ENCODE results near the gene DIAPH2. TPM values are rescaled to one million over a fixed set of nuclear protein-coding genes. Genes with fewer than 3 reads are reported as not detected.

DIAPH2 gene
- total and polyA plus RNA-seq, 9 of the 15 experiments (the other 6 are each of a cell fraction or from before 2014, with no cell fraction given): 0.01 to 0.18 (median 0.07) TPM; not detected in 1

DNA sequence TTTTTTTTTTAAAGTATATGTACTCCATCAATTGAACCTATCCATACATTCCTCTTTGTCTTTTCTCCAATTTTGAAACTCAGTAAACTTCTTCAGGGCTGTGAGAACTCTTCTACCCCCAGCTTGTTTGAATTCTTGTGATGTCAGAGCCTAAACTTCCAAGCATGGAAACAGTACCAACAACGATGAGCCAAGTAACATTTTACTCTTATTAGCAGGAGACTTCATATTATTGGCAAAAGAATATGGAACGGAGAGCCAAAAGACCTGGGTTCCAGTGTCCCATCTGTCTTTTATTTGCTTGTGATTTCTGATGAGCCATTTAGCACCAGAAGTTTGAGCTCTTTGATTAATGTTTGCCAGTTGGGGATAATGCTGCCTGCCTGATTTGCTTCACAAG is 5.3 kb downstream of the DIAPH2 start:
- TF ChIP-seq ATF1 (CRISPR knock-in tag; IDR thresholded peaks at IDR 0.05) (no peak), ATF1 (tag; IDR thresholded peaks at IDR 0.05) (no peak), TAF9B (IDR thresholded peaks at IDR 0.05; ENCODE audit: partially characterized antibody) (no peak), ZNF140 (CRISPR knock-in tag; IDR thresholded peaks at IDR 0.05) (no peak), MTF1 (CRISPR knock-in tag; IDR thresholded peaks at IDR 0.05; ENCODE audit: borderline replicate concordance) (no peak), HDGF (IDR thresholded peaks at IDR 0.05) (no peak), CTBP1 (IDR thresholded peaks at IDR 0.05; ENCODE audit: borderline replicate concordance) (no peak), ZNF124 (CRISPR knock-in tag; IDR thresholded peaks at IDR 0.05) (no peak)
- TF ChIP-seq, protein P1, sequence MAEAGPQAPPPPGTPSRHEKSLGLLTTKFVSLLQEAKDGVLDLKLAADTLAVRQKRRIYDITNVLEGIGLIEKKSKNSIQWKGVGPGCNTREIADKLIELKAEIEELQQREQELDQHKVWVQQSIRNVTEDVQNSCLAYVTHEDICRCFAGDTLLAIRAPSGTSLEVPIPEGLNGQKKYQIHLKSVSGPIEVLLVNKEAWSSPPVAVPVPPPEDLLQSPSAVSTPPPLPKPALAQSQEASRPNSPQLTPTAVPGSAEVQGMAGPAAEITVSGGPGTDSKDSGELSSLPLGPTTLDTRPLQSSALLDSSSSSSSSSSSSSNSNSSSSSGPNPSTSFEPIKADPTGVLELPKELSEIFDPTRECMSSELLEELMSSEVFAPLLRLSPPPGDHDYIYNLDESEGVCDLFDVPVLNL (CRISPR knock-in tag; IDR thresholded peaks at IDR 0.05; ENCODE audit: low read depth): no peak
- TF ChIP-seq, protein P2, sequence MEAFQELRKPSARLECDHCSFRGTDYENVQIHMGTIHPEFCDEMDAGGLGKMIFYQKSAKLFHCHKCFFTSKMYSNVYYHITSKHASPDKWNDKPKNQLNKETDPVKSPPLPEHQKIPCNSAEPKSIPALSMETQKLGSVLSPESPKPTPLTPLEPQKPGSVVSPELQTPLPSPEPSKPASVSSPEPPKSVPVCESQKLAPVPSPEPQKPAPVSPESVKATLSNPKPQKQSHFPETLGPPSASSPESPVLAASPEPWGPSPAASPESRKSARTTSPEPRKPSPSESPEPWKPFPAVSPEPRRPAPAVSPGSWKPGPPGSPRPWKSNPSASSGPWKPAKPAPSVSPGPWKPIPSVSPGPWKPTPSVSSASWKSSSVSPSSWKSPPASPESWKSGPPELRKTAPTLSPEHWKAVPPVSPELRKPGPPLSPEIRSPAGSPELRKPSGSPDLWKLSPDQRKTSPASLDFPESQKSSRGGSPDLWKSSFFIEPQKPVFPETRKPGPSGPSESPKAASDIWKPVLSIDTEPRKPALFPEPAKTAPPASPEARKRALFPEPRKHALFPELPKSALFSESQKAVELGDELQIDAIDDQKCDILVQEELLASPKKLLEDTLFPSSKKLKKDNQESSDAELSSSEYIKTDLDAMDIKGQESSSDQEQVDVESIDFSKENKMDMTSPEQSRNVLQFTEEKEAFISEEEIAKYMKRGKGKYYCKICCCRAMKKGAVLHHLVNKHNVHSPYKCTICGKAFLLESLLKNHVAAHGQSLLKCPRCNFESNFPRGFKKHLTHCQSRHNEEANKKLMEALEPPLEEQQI (IDR thresholded peaks at IDR 0.05): no peak
- TF ChIP-seq, protein P3, sequence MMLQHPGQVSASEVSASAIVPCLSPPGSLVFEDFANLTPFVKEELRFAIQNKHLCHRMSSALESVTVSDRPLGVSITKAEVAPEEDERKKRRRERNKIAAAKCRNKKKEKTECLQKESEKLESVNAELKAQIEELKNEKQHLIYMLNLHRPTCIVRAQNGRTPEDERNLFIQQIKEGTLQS (IDR thresholded peaks at IDR 0.05): no peak
- TF ChIP-seq, protein P3 (CRISPR knock-in tag; conservative IDR thresholded peaks at IDR 0.05): no peak
- H3K9me1 ChIP-seq (ENCODE audit: control insufficient read depth, insufficient read depth, low read length): no peaks in the 10 kb centered on the region
- intact Hi-C loops (cut with micrococcal nuclease): no loop called here
- DNase-seq (ENCODE audit: extremely low read depth in 1 of 4, low spot score in 3 of 4) (no peak), FAIRE-seq (no peak), ATAC-seq (no peak)
- 0% methylated on average over 2 of the region's 2 CpGs for WGBS (ENCODE audit: insufficient coverage, low coverage, missing lambda C conversion rate)
- H3K4me3 ChIP-seq: no peak overlapping the region
- no TSS peak for BruUV-seq (replicated peaks)
- H3K27ac ChIP-seq (ENCODE audit: extremely low read depth, low read depth, low read length): no peak overlapping the region
- H3K27me3 ChIP-seq (ENCODE audit: control insufficient read depth in 2 of 2, insufficient read depth in 2 of 2, low read length in 2 of 2): no peaks in the 10 kb centered on the region
- no peak overlapping the region for H3K9ac ChIP-seq (ENCODE audit: insufficient read depth in 1 of 2, low read depth in 2 of 2, low read length in 2 of 2)
- no peak overlapping the region for H3K4me2 ChIP-seq (ENCODE audit: insufficient read depth, low read length)
- in situ Hi-C loops (cut with MboI): no loop called here
- H2AFZ ChIP-seq (ENCODE audit: low read depth, low read length): no peak overlapping the region
- H3K4me1 ChIP-seq (replicated peaks in 1 of 2; ENCODE audit: control insufficient read depth in 2 of 2, insufficient read depth in 2 of 2, low read length in 2 of 2): no peaks in the 10 kb centered on the region
- POLR2A ChIA-PET: no interaction called here
- no peaks in the 10 kb centered on the region for H3K9me3 ChIP-seq (replicated peaks; ENCODE audit: control insufficient read depth, insufficient read depth, low read depth, low read length)
- CTCF ChIA-PET (ENCODE audit: low intra/inter-chr PET ratio): no interaction called here
- no peaks in the 10 kb centered on the region for H3K36me3 ChIP-seq (ENCODE audit: control insufficient read depth, insufficient read depth, low read length)
- no peaks in the 10 kb centered on the region for H3K79me2 ChIP-seq (ENCODE audit: control insufficient read depth, insufficient read depth, low read length)
- H4K20me1 ChIP-seq (replicated peaks; ENCODE audit: control insufficient read depth, insufficient read depth, low read length): no peaks in the 10 kb centered on the region
